Fibroblast of pulmonary artery (primary cell): Measurements from ENCODE around the gene ANTKMT.

ENCODE experiments used
- DNase-seq: peaks from one replicate; pipeline ENCODE4 v3.0.0-alpha.2; 2010; ENCODE audit warnings: low read depth
- H3K4me3 ChIP-seq: replicated peaks from 2 replicates; pipeline ENCODE4 v1.5.1; 2011; ENCODE audit warnings: low read depth, mild to moderate bottlenecking, control low read depth, low read length, moderate library complexity
- CTCF ChIP-seq: IDR thresholded peaks from 2 replicates; pipeline ENCODE4 v1.5.1; 2011; ENCODE audit warnings: mild to moderate bottlenecking, control low read depth, low read length, inconsistent platforms; ENCODE audit errors: missing control alignments

ANTKMT gene

GRCh38 chr16:694187-694862 lies 26.6 kb upstream of the ANTKMT start:
- H3K4me3 ChIP-seq = no peak overlapping the region
- TF ChIP-seq CTCF = no peak
- no peak for DNase-seq

DNA sequence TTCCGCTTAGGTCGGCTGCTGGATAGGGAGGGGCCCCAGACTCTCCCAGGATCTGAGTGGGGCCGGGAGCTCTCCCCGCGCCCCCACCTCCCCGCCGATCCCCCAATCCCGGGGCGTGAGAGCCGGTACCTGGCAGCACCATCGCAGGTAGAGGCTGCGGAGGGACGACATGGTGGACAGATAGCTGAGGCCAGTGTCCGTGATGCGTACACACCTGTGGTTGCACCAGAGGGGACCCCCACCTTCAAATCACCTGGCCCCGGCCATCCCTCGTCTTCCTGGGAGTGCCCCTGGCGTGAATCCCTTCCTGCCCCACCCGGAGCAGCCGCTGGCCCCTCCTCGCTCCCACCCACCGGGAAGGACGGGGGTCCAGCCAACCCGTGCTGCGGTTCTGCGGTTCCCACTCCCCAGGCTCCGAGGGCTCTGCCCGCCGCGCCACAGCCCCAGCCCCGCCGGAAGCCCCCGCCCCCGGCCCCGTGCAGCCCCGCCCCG lies 26.0 kb upstream of the ANTKMT start:
- TF ChIP-seq CTCF = no peak
- no peak for DNase-seq
- no peak overlapping the region for H3K4me3 ChIP-seq

- no peak overlapping the region for H3K4me3 ChIP-seq
- no peak for DNase-seq
- no peak for TF ChIP-seq CTCF
Measured at GRCh38 chr16:695355-696089, 25.4 kb upstream of the ANTKMT start.

DNA sequence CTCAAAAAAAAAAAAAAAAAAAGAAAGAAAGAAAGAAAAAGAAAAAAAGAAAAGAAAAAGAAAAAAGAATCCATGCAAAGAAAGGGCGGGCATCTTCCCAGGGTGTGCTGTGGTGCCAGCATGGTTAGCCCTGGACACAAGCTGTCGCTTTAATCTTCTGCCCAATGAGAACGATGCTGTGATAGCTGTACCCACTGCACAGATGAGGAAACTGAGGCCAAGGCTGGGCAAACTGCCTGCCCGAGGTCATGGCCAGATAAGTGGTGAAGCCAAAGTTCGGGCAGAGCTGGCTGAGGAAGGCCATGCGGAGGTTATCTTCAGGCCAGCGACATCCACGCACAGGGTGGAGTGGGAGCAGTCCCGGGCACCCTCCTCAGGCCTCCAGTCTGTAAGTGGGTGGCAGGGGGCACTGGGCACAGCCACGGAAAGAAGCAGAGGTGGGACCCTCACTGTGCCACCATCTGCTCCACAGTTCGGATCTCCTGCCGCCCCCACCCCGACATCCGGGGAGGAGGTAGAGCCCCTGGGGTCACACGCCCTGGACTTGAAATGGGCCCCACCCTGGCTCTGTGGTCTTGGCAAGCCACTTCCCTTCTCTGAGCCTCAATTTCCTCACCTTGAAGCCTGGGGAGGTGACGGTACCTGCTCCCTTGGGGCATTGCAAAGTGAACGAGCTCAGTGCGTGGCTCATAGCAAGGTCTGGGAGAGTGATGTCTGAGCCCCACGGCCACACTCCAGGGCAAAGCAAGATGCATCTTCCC lies 21.9 kb upstream of the ANTKMT start:
- H3K4me3 ChIP-seq = no peak overlapping the region
- TF ChIP-seq CTCF = no peak
- no peak for DNase-seq

GRCh38 chr16:700684-701584 lies 20.0 kb upstream of the ANTKMT start:
- no peak for TF ChIP-seq CTCF
- no peak overlapping the region for H3K4me3 ChIP-seq
- no peak for DNase-seq

DNA sequence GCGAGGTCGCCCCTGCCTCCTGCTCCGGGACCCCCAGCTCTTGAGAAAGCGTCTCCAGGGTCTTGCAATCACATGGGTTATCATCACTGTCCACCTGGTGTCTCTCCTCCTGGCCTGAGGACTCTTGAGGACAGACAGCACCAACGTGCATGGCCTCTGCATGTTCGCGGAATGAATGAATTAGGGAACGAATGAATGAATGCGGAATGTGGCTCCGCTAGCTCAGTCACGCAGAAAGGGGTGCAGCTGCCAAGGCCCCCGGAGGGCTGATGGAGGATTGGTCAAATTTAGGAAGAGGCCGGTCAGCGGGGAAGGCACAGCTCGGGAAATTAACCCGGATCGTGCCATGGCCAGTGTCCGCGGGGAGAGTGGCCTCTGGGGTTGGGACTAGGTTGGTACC lies 18.6 kb upstream of the ANTKMT start:
- no peak for DNase-seq
- TF ChIP-seq CTCF = no peak

More for the DNA sequence above, 18.6 kb upstream of the ANTKMT start:
- no peak overlapping the region for H3K4me3 ChIP-seq
